Ishikawa (cell line): Measurements from ENCODE around the gene ZNHIT1.

Experiments used
- TAF1 ChIP-seq: IDR thresholded peaks from 2 replicates; pipeline ENCODE4 v1.6.1; 2012; ENCODE audit warnings: low read depth, mild to moderate bottlenecking
- YY1 ChIP-seq: IDR thresholded peaks from 2 replicates; pipeline ENCODE4 v1.6.1; 2012; ENCODE audit warnings: low read depth
- ZBTB7A ChIP-seq: IDR thresholded peaks from 2 replicates; pipeline ENCODE4 v1.6.1; 2012; ENCODE audit warnings: low read depth

- TF ChIP-seq TAF1 (no peak), ZBTB7A (no peak), YY1 (no peak)
Measured at GRCh38 chr7:101169838-101170551, 48.0 kb upstream of the ZNHIT1 start.
